HUES64 (cell line): ENCODE results near the gene VAMP3.

Experiments used
- H3K27ac ChIP-seq: 2 replicates; pipeline ENCODE4 v1.7.0; 2013; ENCODE audit warnings: low read depth, low read length, inconsistent platforms
- H3K27me3 ChIP-seq: 2 replicates; pipeline ENCODE4 v1.6.1; 2013; ENCODE audit warnings: mild to moderate bottlenecking, low read length; ENCODE audit not compliant: insufficient read depth
- H3K36me3 ChIP-seq: 2 replicates; pipeline ENCODE4 v1.6.1; 2013; ENCODE audit warnings: mild to moderate bottlenecking, low read length; ENCODE audit not compliant: insufficient read depth
- H3K4me1 ChIP-seq: 2 replicates; pipeline ENCODE4 v1.6.1; 2013; ENCODE audit warnings: mild to moderate bottlenecking, low read length, moderate library complexity; ENCODE audit not compliant: insufficient read depth
- H3K4me3 ChIP-seq: 2 replicates; pipeline ENCODE4 v1.5.1; 2013; ENCODE audit warnings: mild to moderate bottlenecking, low read length, moderate library complexity
- H3K9ac ChIP-seq: 2 replicates; pipeline ENCODE4 v1.6.1; 2013; ENCODE audit warnings: mild to moderate bottlenecking, low read depth, low read length
- H3K9me3 ChIP-seq: 2 replicates; pipeline ENCODE4 v1.6.1; 2013; ENCODE audit warnings: low read depth, low read length; ENCODE audit not compliant: insufficient read depth
- WGBS: fragments of 150-250, 120-280 bp; methylation state at CpG from one replicate; pipeline ENCODE4 v1.1.7; 2013; ENCODE audit warnings: missing lambda C conversion rate; 5-methylcytosine and 5-hydroxymethylcytosine counted together

Gene VAMP3

GRCh38 chr1:7813677-7814373 lies 42.7 kb downstream of the VAMP3 start:
- WGBS = 77% methylated on average over 3 of the region's 3 CpGs
- H3K27ac ChIP-seq = no peak overlapping the region
- no peak overlapping the region for H3K9ac ChIP-seq
- H3K9me3 ChIP-seq = peaks cover 22% of the 10 kb centered on the region
- no peak overlapping the region for H3K4me3 ChIP-seq
- no peaks in the 10 kb centered on the region for H3K4me1 ChIP-seq
- H3K27me3 ChIP-seq = no peaks in the 10 kb centered on the region
- H3K36me3 ChIP-seq = peaks cover 45% of the 10 kb centered on the region

GRCh38 chr1:7821282-7821681 lies 50.2 kb downstream of the VAMP3 start:
- no peak overlapping the region for H3K27ac ChIP-seq
- WGBS = 93% methylated on average over 2 of the region's 3 CpGs
- H3K36me3 ChIP-seq = peaks cover 32% of the 10 kb centered on the region

DNA sequence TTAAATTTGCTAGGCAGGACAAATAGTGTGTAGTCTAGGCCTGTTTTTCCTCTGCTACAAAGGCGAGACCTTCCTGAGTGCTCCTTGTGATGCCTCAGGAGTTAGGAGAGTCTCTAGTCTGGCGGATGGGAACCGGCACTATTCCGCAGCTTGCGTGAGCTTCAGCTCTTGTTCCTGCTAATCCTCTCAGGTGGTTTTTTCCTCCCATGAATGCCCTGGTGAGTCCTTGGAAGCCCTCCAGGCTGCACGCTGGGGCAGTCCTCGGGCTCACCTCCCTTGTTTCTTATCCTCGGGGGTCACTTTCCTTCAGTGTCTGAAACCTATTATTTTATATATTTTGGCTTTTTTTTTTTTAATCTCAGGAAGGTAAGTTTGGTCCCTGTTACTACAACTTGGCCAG lies 53.6 kb downstream of the VAMP3 start:
- Histone ChIP-seq H3K4me1 (no peaks in the 10 kb centered on the region), H3K27me3 (no peaks in the 10 kb centered on the region; the same call in 1 of the 2 replicates), H3K4me3 (no peak overlapping the region), H3K36me3 (peaks cover 54% of the 10 kb centered on the region), H3K27ac (no peak overlapping the region), H3K9me3 (no peaks in the 10 kb centered on the region), H3K9ac (no peak overlapping the region)
- WGBS = 96% methylated on average over 7 of the region's 8 CpGs

More at GRCh38 chr1:7821282-7821681, 50.2 kb downstream of the VAMP3 start:
- Histone ChIP-seq H3K9ac (no peak overlapping the region), H3K9me3 (no peaks in the 10 kb centered on the region), H3K27me3 (no peaks in the 10 kb centered on the region; the same call in 1 of the 2 replicates), H3K4me1 (no peaks in the 10 kb centered on the region), H3K4me3 (no peak overlapping the region)

GRCh38 chr1:7826363-7826762 lies 55.3 kb downstream of the VAMP3 start:
- Histone ChIP-seq H3K27ac (no peak overlapping the region), H3K36me3 (peaks cover 48% of the 10 kb centered on the region), H3K9me3 (no peaks in the 10 kb centered on the region), H3K4me1 (no peaks in the 10 kb centered on the region), H3K4me3 (no peak overlapping the region), H3K27me3 (no peaks in the 10 kb centered on the region; the same call in 1 of the 2 replicates), H3K9ac (no peak overlapping the region)
- 93% methylated on average over 6 of the region's 7 CpGs for WGBS

GRCh38 chr1:7827126-7827955 lies 56.2 kb downstream of the VAMP3 start:
- Histone ChIP-seq H3K27me3 (no peaks in the 10 kb centered on the region; the same call in 1 of the 2 replicates), H3K9ac (no peak overlapping the region), H3K4me3 (no peak overlapping the region), H3K9me3 (no peaks in the 10 kb centered on the region), H3K4me1 (no peaks in the 10 kb centered on the region), H3K36me3 (peaks cover 44% of the 10 kb centered on the region), H3K27ac (no peak overlapping the region)
- WGBS = 94% methylated on average over 39 of the region's 39 CpGs
